ENCODE results near the gene RAET1G. TPM values are rescaled to one million over a fixed set of nuclear protein-coding genes. Genes with fewer than 3 reads are reported as not detected.
A peak's percentile ranks its signal among the peaks of the same experiment; 100 is the strongest.
"Not testable (repeated sequence)": the region's sequence is repeated elsewhere in the genome, so short reads cannot be mapped to it uniquely, and the experiment has no call there.

The RAET1G gene
- total RNA-seq, 1 donor from 2014 or later: not detected

- H3K27me3 ChIP-seq (ENCODE audit: control insufficient read depth in 3 of 3, insufficient read depth in 3 of 3, low read length in 3 of 3): peaks cover 31 to 49% (median 37%) of the 10 kb centered on the region in 3 donors
- peaks cover 11 to 22% (median 15%) of the 10 kb centered on the region in 3 donors for H3K4me1 ChIP-seq (ENCODE audit: control insufficient read depth in 3 of 3, insufficient read depth in 3 of 3, low read length in 3 of 3)
- peak overlapping the region; percentile 75 to 79 (median 78) for H3K4me3 ChIP-seq (ENCODE audit: low read length in 3 of 3)
- H3K36me3 ChIP-seq (ENCODE audit: control insufficient read depth in 3 of 3, insufficient read depth in 3 of 3, low read length in 3 of 3): no peaks in the 10 kb centered on the region
- H3K9ac ChIP-seq (ENCODE audit: low read depth in 1 of 3, low read length in 3 of 3): peak overlapping the region in 1 of 3 donors; percentile 64
- H3K27ac ChIP-seq (ENCODE audit: low read depth, low read length): no peak overlapping the region
- no peaks in the 10 kb centered on the region for H3K9me3 ChIP-seq (ENCODE audit: control insufficient read depth in 3 of 3, low read length in 3 of 3)
These were observed 19.5 kb upstream of the RAET1G start for GRCh38 chr6:149942461-149942829.

DNA sequence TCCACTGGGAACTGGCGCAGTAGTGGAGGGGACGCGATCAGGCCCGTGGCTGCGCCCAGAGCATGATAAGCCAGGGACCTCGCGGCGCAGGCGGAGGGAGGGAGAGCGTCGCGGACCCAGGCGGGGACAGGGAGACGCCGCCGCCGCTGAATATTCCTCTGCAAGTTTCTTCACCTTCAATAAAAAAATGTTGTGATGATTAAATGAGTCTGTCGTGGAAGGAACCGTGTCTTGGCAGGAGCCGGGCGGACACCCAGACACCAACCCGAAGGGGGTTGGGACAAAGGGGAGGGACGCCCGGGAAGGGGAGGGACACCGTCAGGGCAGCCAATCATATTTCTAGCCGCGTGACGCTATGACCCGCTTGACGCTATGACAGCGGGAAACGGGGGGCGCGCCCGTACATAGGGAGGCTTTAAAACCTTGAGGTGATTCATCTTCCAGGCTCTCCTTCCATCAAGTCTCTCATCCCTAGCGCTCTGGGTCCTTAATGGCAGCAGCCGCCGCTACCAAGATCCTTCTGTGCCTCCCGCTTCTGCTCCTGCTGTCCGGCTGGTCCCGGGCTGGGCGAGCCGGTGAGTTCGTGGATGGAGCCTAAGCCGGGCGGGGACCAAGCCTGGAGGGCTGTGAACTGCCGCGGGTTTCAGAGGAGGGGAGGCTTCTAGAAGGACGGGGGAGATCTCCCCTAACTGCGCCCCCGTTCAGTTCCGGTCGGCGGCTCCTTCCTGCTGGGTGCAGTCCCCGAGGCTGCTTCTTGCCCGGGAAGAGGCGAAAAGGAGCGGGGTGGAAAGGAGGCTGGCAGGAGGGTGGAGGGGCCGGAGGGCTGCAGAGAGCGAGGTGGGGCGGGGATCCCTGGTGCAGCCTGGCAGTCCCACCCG is 18.9 kb upstream of the RAET1G start, which contains the start of gene ULBP2:
ULBP2 (plus strand) TSS at position 432 of the 878 bp plus-strand sequence; CDS start at position 491, 59 bp downstream.
- Histone ChIP-seq H3K36me3 (ENCODE audit: control insufficient read depth in 3 of 3, insufficient read depth in 3 of 3, low read length in 3 of 3) (no peaks in the 10 kb centered on the region), H3K27ac (ENCODE audit: low read depth, low read length) (no peak within 1 kb of the TSS), H3K4me3 (ENCODE audit: low read length in 3 of 3) (peak within 1 kb of the TSS; percentile 75 to 79 (median 78)), H3K9ac (ENCODE audit: low read depth in 1 of 3, low read length in 3 of 3) (peak within 1 kb of the TSS in 2 of 3 donors; percentile 64 to 70), H3K4me1 (ENCODE audit: control insufficient read depth in 3 of 3, insufficient read depth in 3 of 3, low read length in 3 of 3) (peaks cover 11 to 22% (median 15%) of the 10 kb centered on the region in 3 donors), H3K27me3 (ENCODE audit: control insufficient read depth in 3 of 3, insufficient read depth in 3 of 3, low read length in 3 of 3) (peaks cover 36 to 56% (median 39%) of the 10 kb centered on the region in 3 donors), H3K9me3 (ENCODE audit: control insufficient read depth in 3 of 3, low read length in 3 of 3) (no peaks in the 10 kb centered on the region)

- H3K27ac ChIP-seq (ENCODE audit: low read depth, low read length): no peak overlapping the region
- H3K9ac ChIP-seq (ENCODE audit: low read depth in 1 of 3, low read length in 3 of 3): no peak overlapping the region
- H3K4me1 ChIP-seq (ENCODE audit: control insufficient read depth in 3 of 3, insufficient read depth in 3 of 3, low read length in 3 of 3): peaks cover 11 to 22% (median 15%) of the 10 kb centered on the region in 3 donors
- H3K27me3 ChIP-seq (ENCODE audit: control insufficient read depth in 3 of 3, insufficient read depth in 3 of 3, low read length in 3 of 3): peaks cover 47 to 65% (median 48%) of the 10 kb centered on the region in 3 donors
- no peak overlapping the region for H3K4me3 ChIP-seq (ENCODE audit: low read length in 3 of 3)
- no peaks in the 10 kb centered on the region for H3K36me3 ChIP-seq (ENCODE audit: control insufficient read depth in 3 of 3, insufficient read depth in 3 of 3, low read length in 3 of 3)
- H3K9me3 ChIP-seq (ENCODE audit: control insufficient read depth in 3 of 3, low read length in 3 of 3): no peaks in the 10 kb centered on the region
These were observed 17.7 kb upstream of the RAET1G start for GRCh38 chr6:149940672-149940982.

- Histone ChIP-seq H3K27ac (ENCODE audit: low read depth, low read length) (no peak overlapping the region), H3K36me3 (ENCODE audit: control insufficient read depth in 3 of 3, insufficient read depth in 3 of 3, low read length in 3 of 3) (no peaks in the 10 kb centered on the region), H3K9ac (ENCODE audit: low read depth in 1 of 3, low read length in 3 of 3) (no peak overlapping the region), H3K4me1 (ENCODE audit: control insufficient read depth in 3 of 3, insufficient read depth in 3 of 3, low read length in 3 of 3) (peaks cover 11 to 22% (median 15%) of the 10 kb centered on the region in 3 donors), H3K4me3 (ENCODE audit: low read length in 3 of 3) (no peak overlapping the region), H3K9me3 (ENCODE audit: control insufficient read depth in 3 of 3, low read length in 3 of 3) (no peaks in the 10 kb centered on the region), H3K27me3 (ENCODE audit: control insufficient read depth in 3 of 3, insufficient read depth in 3 of 3, low read length in 3 of 3) (peaks cover 52 to 70% (median 54%) of the 10 kb centered on the region in 3 donors)
These were observed 17.2 kb upstream of the RAET1G start for GRCh38 chr6:149939909-149940671.

GRCh38 chr6:149939356-149939648 is 16.4 kb upstream of the RAET1G start:
- Histone ChIP-seq H3K36me3 (ENCODE audit: control insufficient read depth in 3 of 3, insufficient read depth in 3 of 3, low read length in 3 of 3) (no peaks in the 10 kb centered on the region), H3K4me1 (ENCODE audit: control insufficient read depth in 3 of 3, insufficient read depth in 3 of 3, low read length in 3 of 3) (peaks cover 11 to 22% (median 15%) of the 10 kb centered on the region in 3 donors), H3K4me3 (ENCODE audit: low read length in 3 of 3) (no peak overlapping the region), H3K27ac (ENCODE audit: low read depth, low read length) (no peak overlapping the region), H3K9me3 (ENCODE audit: control insufficient read depth in 3 of 3, low read length in 3 of 3) (no peaks in the 10 kb centered on the region), H3K9ac (ENCODE audit: low read depth in 1 of 3, low read length in 3 of 3) (no peak overlapping the region), H3K27me3 (ENCODE audit: control insufficient read depth in 3 of 3, insufficient read depth in 3 of 3, low read length in 3 of 3) (peaks cover 60 to 78% (median 62%) of the 10 kb centered on the region in 3 donors)

DNA sequence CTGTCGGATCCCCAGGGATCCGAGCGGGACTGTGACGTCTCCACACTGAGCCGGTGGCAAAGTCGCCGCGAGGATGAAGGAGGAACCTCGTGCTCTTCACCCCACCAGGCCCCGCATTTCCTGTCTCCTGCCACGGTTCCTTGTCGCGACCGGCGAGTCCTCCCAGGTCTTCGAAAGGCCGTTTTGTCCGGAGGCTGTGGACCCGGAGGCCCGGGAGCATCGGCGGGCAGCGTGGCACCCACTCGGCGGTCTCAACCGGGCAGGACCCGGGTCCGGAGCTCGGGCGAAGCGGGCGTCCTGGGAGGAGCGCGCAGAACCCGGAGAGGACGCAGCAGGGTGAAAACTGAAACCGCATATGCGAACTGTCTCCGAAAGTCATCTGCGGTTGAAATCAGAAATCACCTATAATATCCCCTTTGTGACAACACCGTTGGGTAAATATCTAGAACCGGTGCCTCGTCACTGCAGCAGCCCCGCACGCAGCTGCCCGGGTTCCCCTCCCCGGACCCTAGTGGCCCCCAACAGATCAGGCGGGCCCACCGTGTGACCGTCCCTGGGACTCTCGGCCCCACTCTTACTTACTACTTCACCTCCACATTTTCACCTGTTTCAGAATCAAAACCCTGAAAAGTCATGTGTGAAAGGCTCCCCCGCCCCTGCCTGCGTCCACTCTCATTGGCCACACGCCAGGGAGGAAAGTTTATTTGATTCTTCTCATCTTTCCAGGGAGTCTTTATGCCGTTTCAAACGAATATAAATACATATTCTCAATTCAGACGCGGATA is 15.8 kb upstream of the RAET1G start:
- no peaks in the 10 kb centered on the region for H3K9me3 ChIP-seq (ENCODE audit: control insufficient read depth in 3 of 3, low read length in 3 of 3)
- H3K27me3 ChIP-seq (ENCODE audit: control insufficient read depth in 3 of 3, insufficient read depth in 3 of 3, low read length in 3 of 3): peaks cover 61 to 80% (median 66%) of the 10 kb centered on the region in 3 donors
- no peaks in the 10 kb centered on the region for H3K36me3 ChIP-seq (ENCODE audit: control insufficient read depth in 3 of 3, insufficient read depth in 3 of 3, low read length in 3 of 3)
- H3K4me3 ChIP-seq (ENCODE audit: low read length in 3 of 3): peak overlapping the region; percentile 46 to 75 (median 69)
- H3K27ac ChIP-seq (ENCODE audit: low read depth, low read length): no peak overlapping the region
- H3K9ac ChIP-seq (ENCODE audit: low read depth in 1 of 3, low read length in 3 of 3): peak overlapping the region in 2 of 3 donors; percentile 62 to 64
- peaks cover 11 to 22% (median 15%) of the 10 kb centered on the region in 3 donors for H3K4me1 ChIP-seq (ENCODE audit: control insufficient read depth in 3 of 3, insufficient read depth in 3 of 3, low read length in 3 of 3)

DNA sequence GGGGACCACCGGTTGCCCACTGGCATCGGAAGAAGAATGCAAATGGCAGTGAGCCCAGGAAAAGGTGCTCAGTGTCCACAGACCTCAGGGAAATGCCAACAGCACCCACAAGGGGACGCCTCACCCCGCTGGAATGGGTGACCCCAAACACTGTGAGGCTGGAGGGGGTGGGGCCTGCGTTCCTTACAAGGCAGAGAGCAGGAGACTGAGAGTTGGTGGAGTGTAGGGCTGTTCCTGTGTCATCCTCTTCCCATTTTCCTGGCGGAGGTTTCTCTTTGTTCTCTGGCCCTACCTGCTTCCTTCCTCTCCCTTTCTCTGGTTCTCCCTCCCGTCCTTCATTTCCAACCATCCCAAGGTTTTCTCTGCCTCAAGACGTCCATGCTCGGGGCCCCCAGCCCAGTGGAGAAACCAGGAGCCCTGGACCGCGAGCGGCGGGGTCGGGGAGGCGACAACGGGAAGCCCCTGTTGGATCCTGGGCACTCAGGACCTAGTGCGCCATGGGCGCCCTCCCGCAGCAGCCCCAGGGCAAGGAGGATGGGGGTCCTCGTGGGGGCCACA is 15.2 kb upstream of the RAET1G start:
- Histone ChIP-seq H3K27me3 (ENCODE audit: control insufficient read depth in 3 of 3, insufficient read depth in 3 of 3, low read length in 3 of 3) (peaks cover 62 to 87% (median 73%) of the 10 kb centered on the region in 3 donors), H3K9ac (ENCODE audit: low read depth in 1 of 3, low read length in 3 of 3) (peak overlapping the region in 1 of 3 donors; percentile 62), H3K4me3 (ENCODE audit: low read length in 3 of 3) (peak overlapping the region; percentile 46 to 75 (median 69))

GRCh38 chr6:149936743-149937142 is 13.8 kb upstream of the RAET1G start:
- H3K4me3 ChIP-seq (ENCODE audit: low read length in 3 of 3): no peak overlapping the region
- H3K27me3 ChIP-seq (ENCODE audit: control insufficient read depth in 3 of 3, insufficient read depth in 3 of 3, low read length in 3 of 3): peaks cover 64 to 80% (median 72%) of the 10 kb centered on the region in 3 donors
- no peak overlapping the region for H3K9ac ChIP-seq (ENCODE audit: low read depth in 1 of 3, low read length in 3 of 3)

More for the DNA sequence above, 15.2 kb upstream of the RAET1G start:
- H3K36me3 ChIP-seq (ENCODE audit: control insufficient read depth in 3 of 3, insufficient read depth in 3 of 3, low read length in 3 of 3); H3K27ac ChIP-seq (ENCODE audit: low read depth, low read length); H3K9me3 ChIP-seq (ENCODE audit: control insufficient read depth in 3 of 3, low read length in 3 of 3): not testable (repeated sequence)
- peaks cover 11 to 22% (median 15%) of the 10 kb centered on the region in 3 donors for H3K4me1 ChIP-seq (ENCODE audit: control insufficient read depth in 3 of 3, insufficient read depth in 3 of 3, low read length in 3 of 3)

GRCh38 chr6:149935668-149936067 is 12.7 kb upstream of the RAET1G start:
- Histone ChIP-seq H3K4me3 (ENCODE audit: low read length in 3 of 3) (no peak overlapping the region), H3K27me3 (ENCODE audit: control insufficient read depth in 3 of 3, insufficient read depth in 3 of 3, low read length in 3 of 3) (peaks cover 62 to 75% (median 69%) of the 10 kb centered on the region in 3 donors), H3K9me3 (ENCODE audit: control insufficient read depth in 3 of 3, low read length in 3 of 3) (no peaks in the 10 kb centered on the region), H3K27ac (ENCODE audit: low read depth, low read length) (no peak overlapping the region), H3K36me3 (ENCODE audit: control insufficient read depth in 3 of 3, insufficient read depth in 3 of 3, low read length in 3 of 3) (no peaks in the 10 kb centered on the region), H3K9ac (ENCODE audit: low read depth in 1 of 3, low read length in 3 of 3) (no peak overlapping the region), H3K4me1 (ENCODE audit: control insufficient read depth in 3 of 3, insufficient read depth in 3 of 3, low read length in 3 of 3) (peaks cover 11 to 14% (median 13%) of the 10 kb centered on the region in 3 donors)

More at GRCh38 chr6:149936743-149937142, 13.8 kb upstream of the RAET1G start:
- Histone ChIP-seq H3K9me3 (ENCODE audit: control insufficient read depth in 3 of 3, low read length in 3 of 3) (no peaks in the 10 kb centered on the region), H3K4me1 (ENCODE audit: control insufficient read depth in 3 of 3, insufficient read depth in 3 of 3, low read length in 3 of 3) (peaks cover 11 to 14% (median 12%) of the 10 kb centered on the region in 3 donors), H3K36me3 (ENCODE audit: control insufficient read depth in 3 of 3, insufficient read depth in 3 of 3, low read length in 3 of 3) (no peaks in the 10 kb centered on the region), H3K27ac (ENCODE audit: low read depth, low read length) (no peak overlapping the region)
